Fibroblast of peridontal ligament (primary cell): ENCODE measurements around the gene CREBBP.
A peak's percentile ranks its signal among the peaks of the same experiment; 100 is the strongest.

Experiments
- DNase-seq: peaks from one replicate; pipeline ENCODE4 v3.0.0-alpha.2; 2010; ENCODE audit errors: extremely low read depth

CREBBP gene

GRCh38 chr16:3879887-3880564 is 487 bp downstream of the CREBBP start:
- DNase-seq = peak; percentile 42

DNA sequence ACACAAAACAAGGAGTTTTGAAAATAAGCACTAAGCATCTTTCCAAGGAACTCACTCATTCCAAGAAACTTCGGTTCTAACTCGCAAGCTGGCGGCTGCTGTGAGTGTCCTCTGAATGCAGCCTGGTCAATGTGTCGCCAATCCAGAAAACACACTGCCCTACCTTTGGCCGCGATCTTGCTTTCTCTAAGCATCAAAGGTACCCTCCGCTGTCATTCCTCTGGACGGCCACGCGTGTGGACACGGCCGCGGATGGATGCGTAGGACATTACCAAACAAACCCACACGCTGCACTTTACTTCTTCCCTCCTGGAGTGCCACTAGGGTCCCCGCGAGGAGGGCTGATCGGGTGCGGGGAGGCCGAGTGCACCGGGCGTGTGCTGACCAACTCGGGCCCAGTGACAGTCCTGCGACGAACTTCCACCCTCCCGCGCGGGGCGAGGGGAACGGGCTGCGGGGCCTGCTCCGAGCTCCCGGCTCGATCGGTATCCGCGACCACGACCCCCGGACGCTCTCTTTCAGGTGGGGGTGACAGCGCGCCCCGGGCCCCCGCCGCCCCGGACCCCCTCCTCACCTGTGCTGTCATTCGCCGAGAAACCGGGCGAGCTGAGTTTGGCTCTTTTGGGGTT is 1.1 kb downstream of the CREBBP start:
- peak; percentile 33 for DNase-seq

GRCh38 chr16:3878610-3879009 is 1.9 kb downstream of the CREBBP start:
- DNase-seq = peak; percentile 53

DNA sequence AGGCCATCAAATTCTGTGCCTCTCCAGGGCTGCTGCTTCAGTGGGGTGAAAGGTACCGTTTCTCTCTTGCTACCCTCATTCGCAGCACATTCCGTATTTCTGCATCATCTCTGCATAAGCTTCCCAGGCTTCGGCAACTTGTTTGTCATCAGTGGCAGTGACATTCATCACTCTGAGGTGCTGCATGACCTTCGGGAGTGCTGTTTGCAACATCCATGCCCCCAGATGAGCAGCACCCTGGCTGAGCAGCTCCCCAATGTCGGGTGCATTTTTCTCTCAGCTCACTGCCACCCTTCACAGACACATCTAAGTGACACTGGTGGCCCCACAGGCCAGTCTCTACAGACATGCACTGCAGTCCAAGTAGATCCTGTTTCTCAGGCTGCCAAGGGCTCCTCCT is 3.8 kb downstream of the CREBBP start:
- no peak for DNase-seq

DNA sequence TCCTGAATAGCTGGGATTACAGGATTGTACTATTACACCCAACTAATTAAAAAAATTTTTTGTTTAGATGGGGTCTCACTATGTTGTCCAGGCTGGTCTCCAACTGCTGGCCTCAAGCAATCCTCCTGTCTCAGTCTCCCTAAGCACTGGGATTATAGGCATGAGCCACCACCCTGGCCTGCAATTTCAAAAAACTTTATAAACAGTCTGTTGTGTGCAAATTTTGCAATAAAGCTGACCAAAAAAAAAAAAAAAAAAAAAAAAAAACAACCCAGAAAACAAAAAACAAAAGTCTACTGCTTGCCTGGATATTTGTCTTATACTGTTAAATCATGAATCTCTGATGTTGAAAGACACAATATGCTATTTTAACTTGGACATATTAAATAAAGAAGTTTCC is 4.4 kb downstream of the CREBBP start:
- no peak for DNase-seq

GRCh38 chr16:3874794-3875692 is 5.5 kb downstream of the CREBBP start:
- DNase-seq = no peak

GRCh38 chr16:3874242-3874641 is 6.3 kb downstream of the CREBBP start:
- no peak for DNase-seq

DNA sequence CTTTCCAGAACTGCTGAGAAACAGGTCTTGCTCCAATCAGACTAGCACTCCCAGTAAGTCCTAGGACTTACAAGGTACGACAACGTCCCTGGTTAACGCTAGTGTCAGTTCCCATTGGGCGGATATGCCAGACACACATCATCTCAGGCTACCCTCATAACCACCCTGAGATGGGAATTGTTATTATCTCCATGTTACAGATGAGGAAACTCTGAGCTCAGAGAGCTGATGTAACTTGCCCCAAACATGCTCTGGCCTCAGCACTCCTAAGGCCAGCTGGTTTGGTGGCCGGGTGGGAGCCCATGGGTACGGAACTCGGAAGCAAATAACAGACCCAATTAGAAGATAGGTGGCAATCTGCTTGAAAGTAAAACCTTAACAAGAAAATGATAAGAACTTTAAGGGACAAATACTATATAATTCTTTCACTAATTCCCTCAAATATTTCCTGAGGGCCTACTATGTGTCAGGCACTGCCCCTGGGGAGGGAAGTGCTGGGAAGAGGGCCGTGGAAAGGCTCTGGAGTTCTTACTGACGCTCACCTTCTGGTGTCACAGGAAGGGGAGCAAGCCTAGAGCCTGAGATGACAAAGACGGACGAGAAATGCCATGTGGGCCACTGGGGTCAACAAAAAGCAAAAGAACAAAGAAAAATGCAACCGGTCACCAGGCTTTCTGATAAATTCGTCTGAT is 6.9 kb downstream of the CREBBP start:
- peak; percentile 40 for DNase-seq

DNA sequence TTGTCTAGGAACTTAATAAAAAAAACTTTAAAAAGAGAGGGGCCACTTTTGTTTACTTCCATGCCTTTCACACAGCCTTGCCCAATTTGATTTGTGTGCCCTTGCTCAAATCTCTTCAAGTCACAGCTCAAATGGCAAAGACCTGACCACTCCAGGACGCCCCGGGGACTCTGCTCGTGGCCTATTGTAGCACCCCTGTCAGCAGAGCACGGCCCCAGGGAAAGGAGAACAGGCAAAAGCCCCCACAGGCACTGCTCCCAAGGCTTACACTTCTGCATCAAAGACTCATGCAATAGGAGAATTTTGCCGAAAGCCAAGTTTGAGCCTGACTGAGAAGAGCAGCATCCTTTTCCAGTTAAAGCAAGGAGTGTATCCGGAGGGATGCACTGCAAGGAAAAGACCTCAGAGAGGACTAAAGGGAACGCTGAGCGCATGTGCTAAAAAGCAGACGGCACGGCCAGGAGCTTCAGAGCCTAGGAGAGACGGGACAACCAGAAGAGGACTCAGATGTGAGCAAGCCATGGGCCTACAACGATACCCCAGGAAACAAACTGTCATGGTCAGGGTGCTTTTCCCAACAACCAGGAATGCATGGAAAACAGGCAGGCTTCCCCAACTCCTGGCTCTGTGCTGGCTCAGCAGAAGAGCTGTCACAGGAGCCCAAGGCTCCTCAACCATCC is 8.2 kb downstream of the CREBBP start:
- DNase-seq = no peak

DNA sequence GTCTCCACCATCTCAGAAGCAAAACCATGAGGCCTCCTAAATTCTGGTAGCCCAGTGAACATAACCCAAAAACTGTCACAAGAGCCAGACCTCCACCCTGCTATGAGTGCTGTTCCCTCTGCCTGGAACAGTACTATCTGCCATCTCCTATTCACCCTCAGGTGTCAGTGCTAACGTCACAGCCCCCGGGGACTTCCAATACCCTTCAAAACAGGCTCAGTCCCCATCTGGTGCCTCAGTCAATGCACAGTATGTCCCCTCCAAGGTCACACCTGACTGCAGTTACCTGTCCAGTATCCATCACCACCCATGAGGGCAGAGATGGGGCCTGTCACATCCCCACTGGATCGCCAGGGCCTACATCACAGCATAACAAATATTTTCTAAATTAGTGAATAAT is 11.5 kb downstream of the CREBBP start:
- DNase-seq = no peak

DNA sequence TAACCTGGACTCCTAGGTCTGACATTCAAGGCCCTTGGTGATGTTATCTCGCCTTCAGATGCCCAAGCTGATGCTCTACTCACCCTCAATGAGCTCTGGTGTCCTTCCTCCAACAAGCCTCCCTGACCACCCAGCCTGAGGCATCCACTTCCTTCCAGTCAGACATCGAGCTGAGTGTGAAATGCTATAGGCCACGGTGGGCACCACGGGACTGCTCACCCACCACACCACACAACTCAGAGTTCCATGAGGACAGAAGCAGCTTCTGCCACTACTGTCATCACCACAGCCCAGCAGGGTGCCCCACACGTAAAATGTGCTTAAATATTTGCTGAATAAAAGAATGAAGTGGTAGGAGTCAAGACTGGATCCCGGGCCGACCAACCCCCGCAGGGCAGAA is 12.0 kb downstream of the CREBBP start:
- no peak for DNase-seq

GRCh38 chr16:3866703-3867431 is 13.6 kb downstream of the CREBBP start:
- no peak for DNase-seq

- DNase-seq = no peak
Observed at GRCh38 chr16:3865241-3865640, 15.3 kb downstream of the CREBBP start.

DNA sequence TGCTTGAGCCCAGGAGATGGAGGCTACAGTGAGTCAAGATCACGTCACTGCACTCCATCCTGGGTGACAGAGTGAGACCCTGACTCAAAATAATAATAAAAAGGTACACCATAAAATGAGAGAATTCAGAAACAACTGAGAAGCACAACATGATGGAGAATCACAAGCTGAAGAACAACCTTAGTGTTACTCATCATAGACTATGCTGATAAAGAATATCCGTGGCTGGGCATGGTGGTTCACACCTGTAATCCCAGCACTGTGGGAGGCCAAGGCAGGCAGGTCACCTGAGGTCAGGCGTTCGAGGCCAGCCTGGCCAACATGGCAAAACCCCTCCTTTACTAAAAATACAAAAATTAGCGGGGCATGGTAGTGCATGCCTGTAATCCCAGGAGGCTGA is 16.0 kb downstream of the CREBBP start:
- DNase-seq = no peak

DNA sequence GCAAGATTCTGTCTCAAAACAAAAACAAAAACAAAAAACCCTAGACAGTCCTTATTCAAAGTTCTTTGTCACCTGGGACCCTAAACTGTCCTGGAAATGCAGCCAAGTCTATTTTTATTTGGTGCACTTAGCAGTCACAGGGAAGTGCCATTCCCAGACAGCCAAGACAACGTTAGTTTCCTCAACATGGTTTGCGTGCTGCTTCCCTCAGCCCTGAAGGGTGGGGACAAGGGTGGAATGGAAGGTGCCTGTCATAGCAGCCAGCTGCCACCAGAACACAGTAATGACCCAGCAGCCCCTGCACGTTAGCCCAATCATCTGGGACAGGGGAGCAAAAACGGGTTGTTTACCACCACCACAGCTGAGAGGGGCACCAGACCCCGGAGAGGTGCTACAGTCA is 16.9 kb downstream of the CREBBP start:
- no peak for DNase-seq

- DNase-seq = no peak
Observed at GRCh38 chr16:3861808-3862451, 18.6 kb downstream of the CREBBP start.

GRCh38 chr16:3859889-3860288 is 20.6 kb downstream of the CREBBP start:
- DNase-seq = no peak

DNA sequence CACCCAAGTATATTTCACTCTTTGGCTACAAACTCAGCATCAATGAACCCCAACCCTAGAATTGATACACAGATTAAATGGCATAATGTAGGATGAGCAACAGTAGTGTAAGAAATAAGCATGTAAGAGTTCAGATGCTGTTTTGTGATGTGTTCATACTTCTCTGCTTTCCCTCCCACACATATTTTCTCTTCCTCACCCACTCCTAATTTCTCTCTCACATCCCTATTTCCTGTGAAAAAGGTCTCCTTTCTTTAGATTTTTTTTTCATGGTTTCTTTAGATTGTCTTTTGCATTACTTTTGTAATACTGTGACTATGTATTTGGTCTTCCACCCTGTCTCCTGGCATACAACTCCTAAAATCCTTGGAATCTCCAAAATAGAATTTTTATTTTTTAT is 21.7 kb downstream of the CREBBP start:
- no peak for DNase-seq

GRCh38 chr16:3857189-3858043 is 23.1 kb downstream of the CREBBP start:
- peak; percentile 70 for DNase-seq
